H9 (cell line): Measurements from ENCODE around the gene KIF26A. TPM values are rescaled to one million over a fixed set of nuclear protein-coding genes. Genes with fewer than 3 reads are reported as not detected.

Experiments
- DNase-seq: peaks from one replicate; pipeline ENCODE4 v3.0.0-alpha.2; 2017
- H2AFZ ChIP-seq: one replicate; pipeline ENCODE4 v1.6.1; 2013; ENCODE audit warnings: mild to moderate bottlenecking, low read length, control low read depth, moderate library complexity
- H2AK5ac ChIP-seq: 2 replicates; pipeline ENCODE4 v1.6.1; 2013; ENCODE audit warnings: low read length, control low read depth, mixed read lengths; ENCODE audit not compliant: insufficient read length
- H2BK120ac ChIP-seq: one replicate; pipeline ENCODE4 v1.6.1; 2013; ENCODE audit warnings: low read depth, mild to moderate bottlenecking, low read length, control low read depth, inconsistent platforms; ENCODE audit not compliant: poor library complexity, severe bottlenecking
- H2BK12ac ChIP-seq: 2 replicates; pipeline ENCODE4 v1.6.1; 2013; ENCODE audit warnings: low read length, control low read depth, mixed read lengths, low read depth; ENCODE audit not compliant: insufficient read length
- H2BK15ac ChIP-seq: 2 replicates; pipeline ENCODE4 v1.6.1; 2013; ENCODE audit warnings: low read depth, low read length, control low read depth
- H2BK20ac ChIP-seq: one replicate; pipeline ENCODE4 v1.6.1; 2013; ENCODE audit warnings: low read depth, mild to moderate bottlenecking, low read length, control low read depth, inconsistent platforms; ENCODE audit not compliant: poor library complexity, severe bottlenecking
- H2BK5ac ChIP-seq: 2 replicates; pipeline ENCODE4 v1.6.1; 2013; ENCODE audit warnings: low read length, control low read depth, mixed read lengths; ENCODE audit not compliant: insufficient read length
- H3K14ac ChIP-seq: 2 replicates; pipeline ENCODE4 v1.6.1; 2013; ENCODE audit warnings: low read length, control low read depth; ENCODE audit not compliant: insufficient read depth
- H3K18ac ChIP-seq: 2 replicates; pipeline ENCODE4 v1.6.1; 2013; ENCODE audit warnings: low read depth, mild to moderate bottlenecking, mixed read lengths, low read length, control low read depth; ENCODE audit not compliant: insufficient read length
- H3K23ac ChIP-seq: 2 replicates; pipeline ENCODE4 v1.6.1; 2013; ENCODE audit warnings: low read length, control low read depth, mixed read lengths, low read depth; ENCODE audit not compliant: insufficient read length
- H3K23me2 ChIP-seq: 2 replicates; pipeline ENCODE4 v1.6.1; 2013; ENCODE audit warnings: low read depth, mild to moderate bottlenecking, mixed read lengths, low read length, control low read depth; ENCODE audit not compliant: insufficient read length, poor library complexity, severe bottlenecking
- H3K27ac ChIP-seq: 2 replicates; pipeline ENCODE4 v1.5.1; 2013; ENCODE audit warnings: low read length, control low read depth, mixed read lengths, low read depth; ENCODE audit not compliant: insufficient read length
- H3K27me3 ChIP-seq: 2 replicates; pipeline ENCODE4 v1.6.1; 2013; ENCODE audit warnings: low read length, control low read depth, inconsistent platforms; ENCODE audit not compliant: insufficient read depth
- H3K4ac ChIP-seq: 2 replicates; pipeline ENCODE4 v1.6.1; 2013; ENCODE audit warnings: low read depth, mild to moderate bottlenecking, control low read depth, inconsistent platforms, low read length, moderate library complexity
- H3K4me1 ChIP-seq: 2 replicates; pipeline ENCODE4 v1.6.1; 2013; ENCODE audit warnings: low read length, control low read depth, inconsistent platforms; ENCODE audit not compliant: insufficient read depth
- H3K4me2 ChIP-seq: 2 replicates; pipeline ENCODE4 v1.6.1; 2013; ENCODE audit warnings: low read length, control low read depth, mixed read lengths; ENCODE audit not compliant: insufficient read length, insufficient read depth
- H3K56ac ChIP-seq: 2 replicates; pipeline ENCODE4 v1.6.1; 2013; ENCODE audit warnings: low read depth, mild to moderate bottlenecking, mixed read lengths, low read length, control low read depth; ENCODE audit not compliant: insufficient read length
- H3K79me1 ChIP-seq: 2 replicates; pipeline ENCODE4 v1.6.1; 2013; ENCODE audit warnings: low read depth, mild to moderate bottlenecking, moderate library complexity, low read length, control low read depth, inconsistent platforms; ENCODE audit not compliant: insufficient read depth, poor library complexity, severe bottlenecking
- H3K79me2 ChIP-seq: 2 replicates; pipeline ENCODE4 v1.6.1; 2013; ENCODE audit warnings: low read length, control low read depth, inconsistent platforms; ENCODE audit not compliant: insufficient read depth
- H3K9ac ChIP-seq: 2 replicates; pipeline ENCODE4 v1.6.1; 2013; ENCODE audit warnings: low read length, control low read depth, mixed read lengths; ENCODE audit not compliant: insufficient read length; ENCODE audit errors: extremely low read depth
- H3K9me3 ChIP-seq: one replicate; pipeline ENCODE4 v1.6.1; 2013; ENCODE audit warnings: low read depth, low read length, inconsistent platforms; ENCODE audit not compliant: control insufficient read depth
- H3T11ph ChIP-seq: one replicate; pipeline ENCODE4 v1.6.1; 2013; ENCODE audit warnings: mild to moderate bottlenecking, low read length, control low read depth, inconsistent platforms
- H4K20me1 ChIP-seq: one replicate; pipeline ENCODE4 v1.6.1; 2013; ENCODE audit not compliant: control insufficient read depth, insufficient read length, insufficient read depth
- H4K5ac ChIP-seq: 2 replicates; pipeline ENCODE4 v1.6.1; 2013; ENCODE audit warnings: low read depth, mild to moderate bottlenecking, mixed read lengths, low read length, control low read depth; ENCODE audit not compliant: insufficient read length
- H4K8ac ChIP-seq: replicated peaks from 2 replicates; pipeline ENCODE4 v1.6.1; 2013; ENCODE audit warnings: low read length, control low read depth, mixed read lengths, low read depth; ENCODE audit not compliant: insufficient read length
- H4K91ac ChIP-seq: 2 replicates; pipeline ENCODE4 v1.6.1; 2013; ENCODE audit warnings: low read depth, mild to moderate bottlenecking, moderate library complexity, mixed read lengths, low read length, control low read depth; ENCODE audit not compliant: insufficient read length
- H3K27ac Mint-ChIP-seq, 3 experiments: 2 replicates in 2 of 3; 3 replicates in 1 of 3; pipeline ENCODE4 v1.8.0; 2020 to 2021; ENCODE audit warnings: mixed read lengths in 3 of 3, mild to moderate bottlenecking in 1 of 3, moderate library complexity in 1 of 3
- H3K27me3 Mint-ChIP-seq: 2 replicates; pipeline ENCODE4 v1.8.0; 2021; ENCODE audit warnings: low read depth, mild to moderate bottlenecking, moderate library complexity, mixed read lengths
- H3K36me3 Mint-ChIP-seq, 3 experiments: 2 replicates in 2 of 3; 3 replicates in 1 of 3; pipeline ENCODE4 v1.8.0; 2020 to 2021; ENCODE audit warnings: low read depth in 3 of 3, mixed read lengths in 3 of 3; ENCODE audit not compliant: insufficient read depth in 1 of 3
- H3K4me1 Mint-ChIP-seq, 2 experiments: 2 replicates each; pipeline ENCODE4 v1.8.0; 2020; ENCODE audit warnings: mixed read lengths in 2 of 2
- H3K4me3 Mint-ChIP-seq, 2 experiments: 2 replicates in 1 of 2; 3 replicates in 1 of 2; pipeline ENCODE4 v1.8.0; 2020 to 2021; ENCODE audit warnings: mild to moderate bottlenecking in 2 of 2, mixed read lengths in 2 of 2, moderate library complexity in 1 of 2
- H3K9me3 Mint-ChIP-seq, 2 experiments: 2 replicates in 1 of 2; 3 replicates in 1 of 2; pipeline ENCODE4 v1.8.0; 2020; ENCODE audit warnings: mild to moderate bottlenecking in 2 of 2, mixed read lengths in 2 of 2, moderate library complexity in 1 of 2
- WGBS: extraction: QIAGEN DNeasy Blood & Tissue Kit; methylation state at CpG from one replicate; pipeline ENCODE4 v1.1.7; 2013; ENCODE audit warnings: missing lambda C conversion rate, low lambda C conversion rate, mixed read lengths; ENCODE audit not compliant: insufficient read length; ENCODE audit errors: extremely low coverage; 5-methylcytosine and 5-hydroxymethylcytosine counted together
- total RNA-seq: library from RNA; stranded (reverse); gene quantifications from 2 replicates; pipeline ENCODE4 v1.2.1, GENCODE V29; 2021
- TF ChIP-seq, protein P1 (sequence below): fragments of 200-600 bp; sonication (generic); conservative IDR thresholded peaks from 3 replicates; pipeline ENCODE4 v1.8.0; 2021; ENCODE audit warnings: antibody characterized with exemption, mild to moderate bottlenecking

KIF26A gene
- total RNA-seq, 1 experiment from 2014 or later = 44.2 TPM

DNA sequence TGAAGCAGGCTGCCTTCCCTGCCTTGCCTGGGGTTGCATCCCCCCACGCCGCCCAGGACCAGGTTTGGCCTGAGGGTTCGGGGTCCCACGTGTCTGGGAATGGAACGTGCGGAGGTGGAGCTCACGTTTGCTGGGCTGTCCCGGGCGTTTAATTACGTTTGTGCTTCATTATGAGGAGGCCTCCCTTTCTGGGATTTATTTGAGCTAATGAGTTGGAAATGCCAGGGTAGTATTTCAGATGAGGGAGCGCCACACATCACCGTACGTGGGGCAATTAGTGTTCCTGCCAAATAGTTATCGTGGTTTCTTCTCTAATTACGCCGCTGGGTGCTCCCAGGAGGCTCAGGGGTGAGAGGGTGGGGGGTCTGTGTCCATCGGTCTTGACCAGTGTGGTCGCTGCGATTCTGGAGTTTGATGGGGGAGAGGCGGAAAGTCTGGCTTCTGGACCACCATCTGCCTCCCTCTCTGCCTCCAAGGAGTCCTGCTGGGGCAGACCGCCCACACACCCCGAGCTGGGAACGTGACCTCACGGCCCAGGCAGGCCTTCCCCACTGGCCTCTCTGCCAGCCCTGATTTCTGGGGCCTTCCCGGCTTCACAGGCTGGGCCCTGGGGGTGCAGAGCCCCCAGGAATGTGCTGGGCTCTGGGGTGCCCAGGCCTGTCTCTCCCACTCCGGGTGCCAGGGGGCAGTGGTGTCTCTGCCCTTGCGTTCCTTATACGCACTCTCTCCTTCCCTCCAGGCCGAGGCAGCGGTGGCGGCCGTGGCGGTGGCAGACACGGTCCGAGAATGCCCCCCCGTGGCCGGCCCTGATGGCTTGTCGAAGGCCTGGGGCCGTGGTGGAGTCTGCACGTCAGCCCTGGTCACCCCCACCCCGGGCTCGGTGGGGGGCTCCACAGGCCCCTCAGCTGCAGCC lies 18.9 kb downstream of the KIF26A start:
- H3K23me2 ChIP-seq = no peaks in the 10 kb centered on the region
- no peaks in the 10 kb centered on the region for H3K27me3 ChIP-seq
- no peak overlapping the region for H2AK5ac ChIP-seq
- no peak overlapping the region for H3K4me2 ChIP-seq
- H4K91ac ChIP-seq = no peak overlapping the region
- Mint-ChIP-seq H3K4me1 (peaks cover 3 to 4% of the 10 kb centered on the region in 2 experiments; a peak in 2 of 4 replicates), H3K9me3 (no peaks in the 10 kb centered on the region), H3K27ac (no peak overlapping the region; a peak in 1 of 7 replicates), H3K36me3 (peaks cover 5 to 8% (median 5%) of the 10 kb centered on the region in 3 experiments; a peak in 5 of 7 replicates), H3K4me3 (no peak overlapping the region), H3K27me3 (no peaks in the 10 kb centered on the region)
- H2BK120ac ChIP-seq = no peak overlapping the region
- no peak for DNase-seq
- H3K4me1 ChIP-seq = no peaks in the 10 kb centered on the region
- H3K14ac ChIP-seq = no peak overlapping the region
- no peak overlapping the region for H3K56ac ChIP-seq
- H4K20me1 ChIP-seq = no peaks in the 10 kb centered on the region
- H3K4ac ChIP-seq = no peak overlapping the region
- no peak overlapping the region for H4K5ac ChIP-seq
- no peaks in the 10 kb centered on the region for H3K79me2 ChIP-seq
- no peak overlapping the region for H3K23ac ChIP-seq
- no peak overlapping the region for H2BK5ac ChIP-seq
- H3K79me1 ChIP-seq = no peaks in the 10 kb centered on the region
- no peak overlapping the region for H2BK20ac ChIP-seq
- H2BK12ac ChIP-seq = no peak overlapping the region
- H3K9me3 ChIP-seq = no peaks in the 10 kb centered on the region
- WGBS = no CpG with 5 or more reads among the region's 42 CpGs
- H3K27ac ChIP-seq = no peak overlapping the region
- H2BK15ac ChIP-seq = no peak overlapping the region
- no peak overlapping the region for H3T11ph ChIP-seq
- H4K8ac ChIP-seq = no peak overlapping the region
- no peak overlapping the region for H3K9ac ChIP-seq
- H3K18ac ChIP-seq = no peak overlapping the region
- H2AFZ ChIP-seq = no peak overlapping the region
- TF ChIP-seq, protein P1, sequence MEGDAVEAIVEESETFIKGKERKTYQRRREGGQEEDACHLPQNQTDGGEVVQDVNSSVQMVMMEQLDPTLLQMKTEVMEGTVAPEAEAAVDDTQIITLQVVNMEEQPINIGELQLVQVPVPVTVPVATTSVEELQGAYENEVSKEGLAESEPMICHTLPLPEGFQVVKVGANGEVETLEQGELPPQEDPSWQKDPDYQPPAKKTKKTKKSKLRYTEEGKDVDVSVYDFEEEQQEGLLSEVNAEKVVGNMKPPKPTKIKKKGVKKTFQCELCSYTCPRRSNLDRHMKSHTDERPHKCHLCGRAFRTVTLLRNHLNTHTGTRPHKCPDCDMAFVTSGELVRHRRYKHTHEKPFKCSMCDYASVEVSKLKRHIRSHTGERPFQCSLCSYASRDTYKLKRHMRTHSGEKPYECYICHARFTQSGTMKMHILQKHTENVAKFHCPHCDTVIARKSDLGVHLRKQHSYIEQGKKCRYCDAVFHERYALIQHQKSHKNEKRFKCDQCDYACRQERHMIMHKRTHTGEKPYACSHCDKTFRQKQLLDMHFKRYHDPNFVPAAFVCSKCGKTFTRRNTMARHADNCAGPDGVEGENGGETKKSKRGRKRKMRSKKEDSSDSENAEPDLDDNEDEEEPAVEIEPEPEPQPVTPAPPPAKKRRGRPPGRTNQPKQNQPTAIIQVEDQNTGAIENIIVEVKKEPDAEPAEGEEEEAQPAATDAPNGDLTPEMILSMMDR = peak; percentile 55
